ENCODE data around the gene SRGN.

Gene SRGN

DNA sequence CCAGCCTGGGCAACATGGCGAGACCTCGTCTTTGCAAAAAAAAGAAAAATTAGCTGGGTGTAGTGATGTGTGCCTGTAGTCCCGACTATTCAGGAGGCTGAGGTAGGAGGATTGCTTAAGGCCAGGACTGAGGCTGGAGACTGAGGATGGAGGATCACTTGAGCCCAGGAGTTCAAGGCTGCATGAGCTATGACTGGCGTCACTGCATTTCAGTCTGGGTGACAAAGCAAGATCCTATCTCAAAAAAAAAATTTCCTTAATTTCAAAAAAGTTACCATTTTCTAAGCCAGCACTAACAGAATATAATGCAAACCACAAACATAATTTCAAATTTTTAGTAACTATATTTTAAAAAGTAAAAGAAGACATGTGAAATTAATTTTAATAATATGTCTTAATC, 13.4 kb upstream of the SRGN start:
- TF ChIP-seq, protein P1, sequence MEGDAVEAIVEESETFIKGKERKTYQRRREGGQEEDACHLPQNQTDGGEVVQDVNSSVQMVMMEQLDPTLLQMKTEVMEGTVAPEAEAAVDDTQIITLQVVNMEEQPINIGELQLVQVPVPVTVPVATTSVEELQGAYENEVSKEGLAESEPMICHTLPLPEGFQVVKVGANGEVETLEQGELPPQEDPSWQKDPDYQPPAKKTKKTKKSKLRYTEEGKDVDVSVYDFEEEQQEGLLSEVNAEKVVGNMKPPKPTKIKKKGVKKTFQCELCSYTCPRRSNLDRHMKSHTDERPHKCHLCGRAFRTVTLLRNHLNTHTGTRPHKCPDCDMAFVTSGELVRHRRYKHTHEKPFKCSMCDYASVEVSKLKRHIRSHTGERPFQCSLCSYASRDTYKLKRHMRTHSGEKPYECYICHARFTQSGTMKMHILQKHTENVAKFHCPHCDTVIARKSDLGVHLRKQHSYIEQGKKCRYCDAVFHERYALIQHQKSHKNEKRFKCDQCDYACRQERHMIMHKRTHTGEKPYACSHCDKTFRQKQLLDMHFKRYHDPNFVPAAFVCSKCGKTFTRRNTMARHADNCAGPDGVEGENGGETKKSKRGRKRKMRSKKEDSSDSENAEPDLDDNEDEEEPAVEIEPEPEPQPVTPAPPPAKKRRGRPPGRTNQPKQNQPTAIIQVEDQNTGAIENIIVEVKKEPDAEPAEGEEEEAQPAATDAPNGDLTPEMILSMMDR (IDR thresholded peaks at IDR 0.05; ENCODE audit: low read depth, low read length), result no peak
- in situ Hi-C loops (cut with HindIII; ENCODE audit: low sequenced_read_pairs), result no loop called here
- no peak overlapping the region for H3K4me3 ChIP-seq (ENCODE audit: low read depth, low read length)
- DNase-seq (ENCODE audit: low read depth, low spot score), result no peak

DNA sequence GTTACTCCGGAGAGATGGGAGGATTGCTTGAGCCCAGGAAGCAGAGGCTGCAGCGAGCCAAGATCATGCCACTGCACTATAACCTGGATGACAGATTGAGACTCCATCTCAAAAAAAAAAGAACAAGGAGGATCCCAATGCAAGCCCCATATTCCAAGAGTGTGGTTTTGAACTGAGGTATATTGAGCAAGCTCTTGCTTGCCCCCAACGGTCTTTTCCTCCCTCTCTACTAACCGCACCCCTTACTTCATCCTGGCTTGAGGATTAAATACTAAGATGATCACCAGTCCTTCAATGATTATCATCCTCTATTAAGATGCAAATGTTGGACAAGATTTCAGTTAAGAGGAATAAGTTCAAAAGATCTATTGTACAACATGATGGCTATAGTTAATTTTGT, 12.5 kb upstream of the SRGN start:
- no peak for DNase-seq (ENCODE audit: low read depth, low spot score)
- H3K4me3 ChIP-seq (ENCODE audit: low read depth, low read length), result no peak overlapping the region
- TF ChIP-seq, protein P1 (IDR thresholded peaks at IDR 0.05; ENCODE audit: low read depth, low read length), result no peak
- in situ Hi-C loops (cut with HindIII; ENCODE audit: low sequenced_read_pairs), result no loop called here

- in situ Hi-C loops (cut with HindIII; ENCODE audit: low sequenced_read_pairs), result no loop called here
- H3K4me3 ChIP-seq (ENCODE audit: low read depth, low read length), result no peak overlapping the region
- TF ChIP-seq, protein P1 (IDR thresholded peaks at IDR 0.05; ENCODE audit: low read depth, low read length), result no peak
- no peak for DNase-seq (ENCODE audit: low read depth, low spot score)
These were observed 9.6 kb upstream of the SRGN start for GRCh38 chr10:69078311-69078710.

GRCh38 chr10:69080226-69080625, 7.7 kb upstream of the SRGN start:
- TF ChIP-seq, protein P1 (IDR thresholded peaks at IDR 0.05; ENCODE audit: low read depth, low read length), result no peak
- in situ Hi-C loops (cut with HindIII; ENCODE audit: low sequenced_read_pairs), result no loop called here
- no peak for DNase-seq (ENCODE audit: low read depth, low spot score)
- no peak overlapping the region for H3K4me3 ChIP-seq (ENCODE audit: low read depth, low read length)

GRCh38 chr10:69086001-69086509, 1.8 kb upstream of the SRGN start:
- peak; percentile 23 for DNase-seq (ENCODE audit: low read depth, low spot score)
- in situ Hi-C loops (cut with HindIII; ENCODE audit: low sequenced_read_pairs), result no loop called here
- TF ChIP-seq, protein P1 (IDR thresholded peaks at IDR 0.05; ENCODE audit: low read depth, low read length), result no peak
- no peak overlapping the region for H3K4me3 ChIP-seq (ENCODE audit: low read depth, low read length)

DNA sequence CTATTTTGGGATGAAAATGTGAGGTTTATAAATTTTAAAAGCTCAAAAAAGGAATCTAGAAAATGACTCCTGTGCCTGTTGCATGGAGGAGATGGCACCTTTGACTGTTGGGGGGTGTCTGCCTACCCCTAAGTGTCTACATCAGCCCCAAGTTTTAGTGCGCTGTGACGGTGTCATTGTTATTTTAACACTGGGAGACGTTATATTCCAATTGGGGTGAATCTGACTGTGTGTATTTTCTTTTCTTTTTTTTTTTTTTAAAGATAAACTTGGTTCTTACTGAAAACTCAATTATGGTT, 517 bp downstream of the SRGN start:
- TF ChIP-seq, protein P1 (IDR thresholded peaks at IDR 0.05; ENCODE audit: low read depth, low read length), result no peak
- peak overlapping the region; percentile 54 for H3K4me3 ChIP-seq (ENCODE audit: low read depth, low read length)
- no peak for DNase-seq (ENCODE audit: low read depth, low spot score)

More for the DNA sequence above, 517 bp downstream of the SRGN start:
- in situ Hi-C loops (cut with HindIII; ENCODE audit: low sequenced_read_pairs), result no loop called here

Measured in astrocyte of the spinal cord (primary cell).